NB4 (cell line): Measurements from ENCODE around the gene JAZF1.

ENCODE experiments used
- CTCF ChIP-seq: IDR thresholded peaks from one replicate; pipeline ENCODE4 v1.5.1; 2012; ENCODE audit warnings: low read depth, low read length
- MAX ChIP-seq: IDR thresholded peaks from 2 replicates; pipeline ENCODE4 v1.6.1; 2011; ENCODE audit warnings: low read depth, low read length
- MYC ChIP-seq: IDR thresholded peaks from 2 replicates; pipeline ENCODE4 v1.6.1; 2011; ENCODE audit warnings: low read depth, low read length
- POLR2A ChIP-seq: IDR thresholded peaks from 2 replicates; pipeline ENCODE4 v1.6.1; 2011; ENCODE audit warnings: mild to moderate bottlenecking; ENCODE audit not compliant: insufficient read length; ENCODE audit errors: extremely low read depth

GRCh38 chr7:28163949-28164348 is 16.6 kb downstream of the JAZF1 start:
- no peak for TF ChIP-seq POLR2A
- no peak for TF ChIP-seq CTCF
- TF ChIP-seq MYC, result no peak
- TF ChIP-seq MAX, result no peak
